Gastrocnemius medialis (tissue), 4 donors: ENCODE data around the gene RNU2-1. TPM values are rescaled to one million over a fixed set of nuclear protein-coding genes. Genes with fewer than 3 reads are reported as not detected.
"Not testable (repeated sequence)": the region's sequence is repeated elsewhere in the genome, so short reads cannot be mapped to it uniquely, and the experiment has no call there.

Experiments
- ATAC-seq, 2 donors: fragments of 150-250 bp; one replicate each; pipeline ENCODE4 v1.9.1; 2016
- DNase-seq, 2 donors: peaks; one replicate each; pipeline ENCODE4 v3.0.0-alpha.2; 2019
- H3K27ac ChIP-seq, 4 donors: fragments of 200-600 bp; sonication (generic); 1 replicate in 1 of 4; 2 replicates in 3 of 4; pipeline ENCODE4 v1.5.1; 2016 to 2018; ENCODE audit warnings: mild to moderate bottlenecking in 2 of 4, moderate library complexity in 1 of 4
- H3K27me3 ChIP-seq, 3 donors: fragments of 200-600 bp; sonication (generic) in 2 of 3; 1 replicate in 1 of 3; 2 replicates in 2 of 3; pipeline versions ENCODE4 v1.5.1 to v1.6.0; 2016 to 2019; ENCODE audit warnings: mild to moderate bottlenecking in 1 of 3, moderate library complexity in 1 of 3
- H3K36me3 ChIP-seq, 2 donors: fragments of 200-600 bp; sonication (generic) in 1 of 2; one replicate each; pipeline ENCODE4 v1.5.1; 2017 to 2018
- H3K4me1 ChIP-seq, 2 donors: fragments of 200-600 bp; sonication (generic) in 1 of 2; one replicate each; pipeline ENCODE4 v1.5.1; 2016 to 2017; ENCODE audit warnings: mild to moderate bottlenecking in 2 of 2
- H3K4me3 ChIP-seq, 4 donors: fragments of 200-600 bp; sonication (generic) in 3 of 4; 1 replicate in 1 of 4; 2 replicates in 3 of 4; pipeline ENCODE4 v1.5.1; 2016 to 2019; ENCODE audit warnings: mild to moderate bottlenecking in 2 of 4
- H3K9me3 ChIP-seq, 3 donors: fragments of 200-600 bp; sonication (generic) in 2 of 3; 1 replicate in 1 of 3; 2 replicates in 2 of 3; pipeline ENCODE4 v1.5.1; 2016 to 2019
- CTCF ChIP-seq, 5 experiments: fragments of 450-650 bp in 3 of 5; fragments of 200-600 bp in 2 of 5; sonication (generic) in 2 of 5; IDR thresholded peaks in 4 of 5; conservative IDR thresholded peaks in 1 of 5; 1 replicate in 4 of 5; 2 replicates in 1 of 5; pipeline ENCODE4 v1.5.1; 2016 to 2019; ENCODE audit warnings: antibody characterized with exemption in 5 of 5, mild to moderate bottlenecking in 3 of 5, moderate library complexity in 3 of 5
- POLR2A ChIP-seq, 2 donors: fragments of 450-650 bp; IDR thresholded peaks; one replicate each; pipeline ENCODE4 v1.6.1; 2017; ENCODE audit warnings: antibody characterized with exemption in 2 of 2, mild to moderate bottlenecking in 2 of 2, moderate library complexity in 2 of 2
- in situ Hi-C, 4 donors: fragments of 200-750 bp; cut with MboI; loops; one replicate each; pipeline versions ENCODE4 v1.15.0 to v1.8.0; 2017; ENCODE audit warnings: low sequenced_read_pairs in 4 of 4
- intact Hi-C: fragments of 100-400 bp; cut with DNase I; formaldehyde crosslinking; loops from one replicate; pipeline ENCODE4 v1.15.1; 2023; ENCODE audit warnings: low total_unique reads
- total RNA-seq, 4 donors: library from RNA; depleted of rRNA; stranded (reverse); fragments of >200 nt; gene quantifications; one replicate each; pipeline versions ENCODE4 v1.1.0 to v1.2.3, GENCODE V29; 2016

The RNU2-1 gene
- total RNA-seq, 4 donors from 2014 or later, result not detected

DNA sequence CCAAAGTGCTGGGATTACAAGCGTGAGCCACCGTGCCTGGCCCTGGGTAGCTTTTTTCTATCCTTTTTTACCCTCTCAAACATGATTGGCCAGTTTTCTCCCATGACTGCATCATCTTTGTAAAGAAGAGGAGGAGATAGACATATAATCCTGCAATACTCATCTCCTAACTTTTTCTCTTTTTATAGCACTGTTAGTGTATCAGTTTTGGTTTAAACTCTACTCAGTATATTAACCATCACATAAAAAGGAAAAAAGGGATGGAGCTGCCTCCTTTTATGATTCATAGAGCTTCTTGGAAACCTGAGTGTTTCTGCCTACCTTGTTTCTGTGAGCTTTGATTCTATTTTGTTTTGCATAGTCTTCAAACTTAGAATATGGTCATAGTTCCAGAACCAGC is 34.1 kb downstream of the RNU2-1 start:
- no peak for TF ChIP-seq CTCF (IDR thresholded peaks at IDR 0.05 in 4 of 5, conservative IDR thresholded peaks at IDR 0.05 in 1 of 5)
- TF ChIP-seq POLR2A (IDR thresholded peaks at IDR 0.05), result no peak
- Histone ChIP-seq H3K27me3 (no peaks in the 10 kb centered on the region), H3K9me3 (no peaks in the 10 kb centered on the region), H3K4me3 (no peak overlapping the region), H3K4me1 (no peaks in the 10 kb centered on the region), H3K36me3 (peaks cover 5 to 100% of the 10 kb centered on the region in 2 donors), H3K27ac (no peak overlapping the region)
- in situ Hi-C loops (loop anchor here in 1 of 4 donors (25.0 kb wide), 4 partner anchors 113 to 712 kb away; partner anchors contain the start of gene DHX8), intact Hi-C loops (no loop called here)
- no peak for ATAC-seq
- DNase-seq, result no peak

GRCh38 chr17:43193251-43193650 is 40.5 kb downstream of the RNU2-1 start:
- no peaks in the 10 kb centered on the region for H3K4me1 ChIP-seq
- no peak for TF ChIP-seq CTCF (IDR thresholded peaks at IDR 0.05 in 4 of 5, conservative IDR thresholded peaks at IDR 0.05 in 1 of 5)
- H3K27ac ChIP-seq, result no peak overlapping the region
- DNase-seq (no peak), ATAC-seq (no peak)
- H3K36me3 ChIP-seq, result peaks cover 12 to 100% of the 10 kb centered on the region in 2 donors
- H3K4me3 ChIP-seq, result no peak overlapping the region
- in situ Hi-C loops, result loop anchor here in 1 of 4 donors (25.0 kb wide), 2 partner anchors 481 to 706 kb away; no protein-coding TSS in a partner anchor
- intact Hi-C loops, result no loop called here
- H3K9me3 ChIP-seq, result no peaks in the 10 kb centered on the region
- no peaks in the 10 kb centered on the region for H3K27me3 ChIP-seq

DNA sequence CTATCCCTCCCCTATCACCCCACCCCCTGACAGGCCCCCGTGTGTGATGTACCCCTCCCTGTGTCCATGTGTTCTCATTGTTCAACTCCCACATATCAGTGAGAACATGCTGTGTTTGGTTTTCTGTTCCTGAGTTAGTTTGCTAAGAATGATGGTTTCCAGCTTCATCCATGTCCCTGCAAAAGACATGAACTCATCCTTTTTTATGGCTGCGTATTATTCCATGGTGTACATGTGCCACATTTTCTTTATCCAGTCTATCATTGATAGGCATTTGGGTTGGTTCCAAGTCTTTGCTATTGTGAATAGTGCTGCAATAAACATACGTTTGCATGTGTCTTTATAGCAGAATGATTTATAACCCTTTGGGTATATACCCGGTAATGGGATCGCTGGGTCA is 47.1 kb downstream of the RNU2-1 start:
- DNase-seq, H3K9me3 ChIP-seq, H3K27ac ChIP-seq, H3K27me3 ChIP-seq, H3K4me3 ChIP-seq, H3K4me1 ChIP-seq, ATAC-seq, intact Hi-C loops: not testable (repeated sequence)
- peaks cover 3 to 83% of the 10 kb centered on the region in 2 donors for H3K36me3 ChIP-seq
- in situ Hi-C loops, result loop anchor here in 2 of 4 donors (10.0 to 25.0 kb wide), 3 partner anchors 62 to 699 kb away; partner anchors contain the start of gene BRCA1 (in 1 of the 2)

DNA sequence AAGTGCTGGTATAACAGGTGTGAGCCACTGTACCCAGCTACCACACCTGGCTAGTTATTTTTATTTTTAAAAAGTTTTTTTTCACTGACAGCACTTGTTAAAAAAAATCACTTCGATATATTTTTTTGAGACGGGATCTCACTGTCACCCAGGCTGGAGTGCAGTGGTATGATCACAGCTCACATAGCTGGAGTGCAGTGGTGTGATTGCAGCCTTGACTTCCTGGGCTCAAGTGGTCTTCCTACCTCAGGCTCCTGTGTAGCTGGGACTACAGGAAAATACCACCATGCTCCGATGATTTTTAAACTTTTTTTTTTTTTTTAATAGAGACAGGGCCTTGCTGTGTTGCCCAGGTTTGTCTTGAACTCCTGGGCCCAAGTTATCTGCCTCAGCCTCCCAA is 49.9 kb downstream of the RNU2-1 start:
- Histone ChIP-seq H3K36me3 (peaks cover 0 to 80% of the 10 kb centered on the region in 2 donors), H3K4me1 (no peaks in the 10 kb centered on the region), H3K9me3 (no peaks in the 10 kb centered on the region), H3K27ac (no peak overlapping the region), H3K4me3 (no peak overlapping the region), H3K27me3 (no peaks in the 10 kb centered on the region)
- intact Hi-C loops, result no loop called here
- DNase-seq, result no peak
- no peak for ATAC-seq
- in situ Hi-C loops, result loop anchor here in 2 of 4 donors (10.0 to 25.0 kb wide), 3 partner anchors 59 to 697 kb away; partner anchors contain the start of gene BRCA1 (in 1 of the 2)
- no peak for TF ChIP-seq CTCF (IDR thresholded peaks at IDR 0.05 in 4 of 5, conservative IDR thresholded peaks at IDR 0.05 in 1 of 5)
- no peak for TF ChIP-seq POLR2A (IDR thresholded peaks at IDR 0.05)

Other genes with a start within 250 kb of the RNU2-1 start
- gene RPL27, start 235.6 kb downstream of the RNU2-1 start, total RNA-seq, result 1,000 to 10,000 TPM in 2 of 4 donors, 100 to 1,000 TPM in 2; 800 to 1,300 (median 1,077) TPM
- gene IFI35, start 227.2 kb downstream of the RNU2-1 start, total RNA-seq, result 10 to 100 TPM in 1 of 4 donors, 1 to 10 TPM in 3; 1.3 to 11.0 (median 4.0) TPM
- 10 to 100 TPM; 18.0 to 49.5 (median 35.8) TPM for gene VAT1, start 211.6 kb downstream of the RNU2-1 start, total RNA-seq
- gene RND2, start 208.7 kb downstream of the RNU2-1 start, total RNA-seq, result under 1 TPM in 3 of 4 donors, not detected in 1; 0.04 to 0.10 (median 0.10) TPM
- 1 to 10 TPM; 2.8 to 4.8 (median 4.0) TPM for gene BRCA1, start 108.6 kb downstream of the RNU2-1 start, total RNA-seq
- gene NBR1, start 62.8 kb downstream of the RNU2-1 start, total RNA-seq, result 100 to 1,000 TPM; 135 to 162 (median 145) TPM
- 1 to 10 TPM in 3 of 4 donors, under 1 TPM in 1; 0.32 to 5.6 (median 2.5) TPM for gene TMEM106A, start 22.1 kb downstream of the RNU2-1 start, total RNA-seq
- gene CCDC200, start 5.4 kb downstream of the RNU2-1 start, total RNA-seq, result not detected
- gene ARL4D, start 165.0 kb upstream of the RNU2-1 start, total RNA-seq, result 1 to 10 TPM in 3 of 4 donors, under 1 TPM in 1; 0.17 to 2.0 (median 1.3) TPM
- gene DHX8, start 250.0 kb upstream of the RNU2-1 start, total RNA-seq, result 10 to 100 TPM; 24.0 to 30.3 (median 27.2) TPM